ENCODE data around the gene CCNY. TPM values are rescaled to one million over a fixed set of nuclear protein-coding genes. Genes with fewer than 3 reads are reported as not detected.
"Not testable (repeated sequence)": the region's sequence is repeated elsewhere in the genome, so short reads cannot be mapped to it uniquely, and the experiment has no call there.

CCNY gene
- total RNA-seq, 2 experiments from 2014 or later, result 42.2 to 48.8 TPM

- ChIA-PET POLR2A (interaction anchor here (0.8 kb wide), 1 partner anchor 26 kb away, joined by 3 read pairs; no protein-coding TSS in a partner anchor), CTCF (interaction anchor here (0.9 kb wide), 1 partner anchor 12 kb away, joined by 4 read pairs; no protein-coding TSS in a partner anchor)
- TF ChIP-seq CTCF (IDR thresholded peaks at IDR 0.05), result no peak
- H3K4me3 Mint-ChIP-seq, result no peak overlapping the region
- peaks cover 23% of the 10 kb centered on the region for H3K27me3 Mint-ChIP-seq
- H3K27ac Mint-ChIP-seq, result no peak overlapping the region
- no peaks in the 10 kb centered on the region for H3K4me1 Mint-ChIP-seq (ENCODE audit: low read depth)
- no peaks in the 10 kb centered on the region for H3K36me3 Mint-ChIP-seq (ENCODE audit: low read depth)
- H3K9me3 Mint-ChIP-seq, result no peaks in the 10 kb centered on the region
- DNase-seq, result peak; percentile 19
- intact Hi-C loops (cut with micrococcal nuclease), result no loop called here
- peak; percentile 53 for ATAC-seq
These were observed 31.7 kb upstream of the CCNY start for GRCh38 chr10:35304649-35305048.

- POLR2A ChIA-PET, result interaction anchor here (1.0 kb wide), 1 partner anchor 22 kb away, joined by 3 read pairs; no protein-coding TSS in a partner anchor
- H3K9me3 Mint-ChIP-seq, result no peaks in the 10 kb centered on the region
- H3K4me3 Mint-ChIP-seq, result no peak overlapping the region
- intact Hi-C loops (cut with micrococcal nuclease), result no loop called here
- DNase-seq (peak; percentile 8), ATAC-seq (no peak)
- H3K27me3 Mint-ChIP-seq, result peaks cover 27% of the 10 kb centered on the region
- CTCF ChIA-PET, result interaction anchor here (1.1 to 1.6 kb wide), 4 partner anchors 68 to 329 kb away, joined by 3 to 5 read pairs (median 3); no protein-coding TSS in a partner anchor
- TF ChIP-seq CTCF (IDR thresholded peaks at IDR 0.05), result no peak
- no peaks in the 10 kb centered on the region for H3K36me3 Mint-ChIP-seq (ENCODE audit: low read depth)
- H3K4me1 Mint-ChIP-seq (ENCODE audit: low read depth), result no peaks in the 10 kb centered on the region
- no peak overlapping the region for H3K27ac Mint-ChIP-seq
These were observed 29.5 kb upstream of the CCNY start for GRCh38 chr10:35306852-35307251.

- no peak for ATAC-seq
- TF ChIP-seq CTCF (IDR thresholded peaks at IDR 0.05), result no peak
- H3K4me3 Mint-ChIP-seq, result no peak overlapping the region
- H3K27ac Mint-ChIP-seq, result no peak overlapping the region
- ChIA-PET POLR2A (interaction anchor here (1.0 kb wide), 1 partner anchor 21 kb away, joined by 3 read pairs; no protein-coding TSS in a partner anchor), CTCF (interaction anchor here (0.6 to 1.6 kb wide), 4 partner anchors 17 to 328 kb away, joined by 3 to 5 read pairs (median 3); no protein-coding TSS in a partner anchor)
- no peaks in the 10 kb centered on the region for H3K36me3 Mint-ChIP-seq (ENCODE audit: low read depth)
- H3K4me1 Mint-ChIP-seq (ENCODE audit: low read depth), result no peaks in the 10 kb centered on the region
- no peak for DNase-seq
- no peaks in the 10 kb centered on the region for H3K9me3 Mint-ChIP-seq
- H3K27me3 Mint-ChIP-seq, result peaks cover 27% of the 10 kb centered on the region
- intact Hi-C loops (cut with micrococcal nuclease), result no loop called here
These were observed 29.0 kb upstream of the CCNY start for GRCh38 chr10:35307297-35307696.

- Mint-ChIP-seq H3K27me3 (peaks cover 27% of the 10 kb centered on the region), H3K27ac (no peak overlapping the region), H3K9me3 (peaks cover 3% of the 10 kb centered on the region), H3K4me1 (ENCODE audit: low read depth) (no peaks in the 10 kb centered on the region), H3K36me3 (ENCODE audit: low read depth) (no peaks in the 10 kb centered on the region), H3K4me3 (no peak overlapping the region)
- TF ChIP-seq CTCF (IDR thresholded peaks at IDR 0.05), result no peak
- intact Hi-C loops (cut with micrococcal nuclease), result no loop called here
- ATAC-seq, result no peak
- ChIA-PET POLR2A (no interaction called here), CTCF (no interaction called here)
- no peak for DNase-seq
These were observed 27.5 kb upstream of the CCNY start for GRCh38 chr10:35308809-35309208.

- DNase-seq; ATAC-seq; intact Hi-C loops (cut with micrococcal nuclease); H3K4me3 Mint-ChIP-seq; H3K27me3 Mint-ChIP-seq; POLR2A ChIA-PET; H3K27ac Mint-ChIP-seq; H3K4me1 Mint-ChIP-seq (ENCODE audit: low read depth): not testable (repeated sequence)
- Mint-ChIP-seq H3K9me3 (peaks cover 15% of the 10 kb centered on the region), H3K36me3 (ENCODE audit: low read depth) (peaks cover 18% of the 10 kb centered on the region)
- CTCF ChIA-PET, result interaction anchor here (1.9 kb wide), 1 partner anchor 14 kb away, joined by 5 read pairs; no protein-coding TSS in a partner anchor
These were observed 22.2 kb upstream of the CCNY start for GRCh38 chr10:35314142-35314541.

GRCh38 chr10:35315235-35315634 lies 21.1 kb upstream of the CCNY start:
- intact Hi-C loops (cut with micrococcal nuclease); POLR2A ChIA-PET; DNase-seq; H3K27ac Mint-ChIP-seq; ATAC-seq; H3K27me3 Mint-ChIP-seq; H3K4me1 Mint-ChIP-seq (ENCODE audit: low read depth); H3K4me3 Mint-ChIP-seq: not testable (repeated sequence)
- CTCF ChIA-PET, result interaction anchor here (1.9 kb wide), 1 partner anchor 13 kb away, joined by 5 read pairs; no protein-coding TSS in a partner anchor
- Mint-ChIP-seq H3K9me3 (peaks cover 15% of the 10 kb centered on the region), H3K36me3 (ENCODE audit: low read depth) (peaks cover 20% of the 10 kb centered on the region)

All from activated CD8-positive, alpha-beta T cell treated with anti-CD3 and anti-CD28 coated beads for 36 hours (primary cell).